Testis (tissue), 3 donors: Measurements from ENCODE around the gene LAMB4. TPM values are rescaled to one million over a fixed set of nuclear protein-coding genes. Genes with fewer than 3 reads are reported as not detected.
A peak's percentile ranks its signal among the peaks of the same experiment; 100 is the strongest.

Experiments used
- DNase-seq: peaks from one replicate; pipeline ENCODE4 v3.0.0-alpha.2; 2019
- H3K27ac ChIP-seq, 2 donors: fragments of 200-600 bp; sonication (generic); one replicate each; pipeline ENCODE4 v1.5.1; 2019
- H3K27me3 ChIP-seq: fragments of 200-600 bp; sonication (generic); one replicate; pipeline ENCODE4 v1.5.1; 2019
- H3K36me3 ChIP-seq: fragments of 200-600 bp; sonication (generic); one replicate; pipeline ENCODE4 v1.5.1; 2017; ENCODE audit warnings: low read depth; ENCODE audit errors: missing control alignments
- H3K4me1 ChIP-seq: fragments of 200-600 bp; sonication (generic); one replicate; pipeline ENCODE4 v1.5.1; 2019
- H3K4me3 ChIP-seq, 2 donors: fragments of 200-600 bp; sonication (generic); one replicate each; pipeline ENCODE4 v1.5.1; 2017 to 2019
- H3K9me3 ChIP-seq: fragments of 200-600 bp; sonication (generic); one replicate; pipeline ENCODE4 v1.5.1; 2017
- POLR2A ChIP-seq: fragments of 450-650 bp; IDR thresholded peaks from one replicate; pipeline ENCODE4 v1.6.1; 2017; ENCODE audit warnings: antibody characterized with exemption, mild to moderate bottlenecking, moderate library complexity
- whole genome bisulfite sequencing, 2 donors: methylation state at CpG; one replicate each; pipeline ENCODE4 v1.1.5; 2018; 5-methylcytosine and 5-hydroxymethylcytosine counted together
- intact Hi-C: fragments of 100-400 bp; cut with DNase I; formaldehyde crosslinking; loops from one replicate; pipeline ENCODE4 v1.15.1; 2023; ENCODE audit warnings: low total_unique reads
- polyA plus RNA-seq: library from polyadenylated mRNA; stranded (reverse); fragments of 350-450 nt; fragmentation: Illumina TruSeq; extraction: RNeasy Lipid Tissue Mini Kit (QIAGEN cat#74804); gene quantifications from one replicate; pipeline ENCODE4 v1.2.3, GENCODE V29; 2014; ENCODE audit warnings: low read depth, low replicate concordance; ENCODE audit not compliant: insufficient read depth
- total RNA-seq, 2 donors: library from RNA; depleted of rRNA; stranded (reverse); fragments of >200 nt; gene quantifications; one replicate each; pipeline ENCODE4 v1.2.3, GENCODE V29; 2016
- TF ChIP-seq, protein P1 (sequence below), 3 experiments: fragments of 450-650 bp in 2 of 3; fragments of 200-600 bp in 1 of 3; sonication (generic) in 1 of 3; IDR thresholded peaks; one replicate each; pipeline ENCODE4 v1.5.1; 2016 to 2019; ENCODE audit warnings: antibody characterized with exemption in 3 of 3, mild to moderate bottlenecking in 2 of 3, moderate library complexity in 1 of 3

Gene LAMB4
- total and polyA plus RNA-seq, 3 donors from 2014 or later: 2.8 to 3.1 (median 3.0) TPM

DNA sequence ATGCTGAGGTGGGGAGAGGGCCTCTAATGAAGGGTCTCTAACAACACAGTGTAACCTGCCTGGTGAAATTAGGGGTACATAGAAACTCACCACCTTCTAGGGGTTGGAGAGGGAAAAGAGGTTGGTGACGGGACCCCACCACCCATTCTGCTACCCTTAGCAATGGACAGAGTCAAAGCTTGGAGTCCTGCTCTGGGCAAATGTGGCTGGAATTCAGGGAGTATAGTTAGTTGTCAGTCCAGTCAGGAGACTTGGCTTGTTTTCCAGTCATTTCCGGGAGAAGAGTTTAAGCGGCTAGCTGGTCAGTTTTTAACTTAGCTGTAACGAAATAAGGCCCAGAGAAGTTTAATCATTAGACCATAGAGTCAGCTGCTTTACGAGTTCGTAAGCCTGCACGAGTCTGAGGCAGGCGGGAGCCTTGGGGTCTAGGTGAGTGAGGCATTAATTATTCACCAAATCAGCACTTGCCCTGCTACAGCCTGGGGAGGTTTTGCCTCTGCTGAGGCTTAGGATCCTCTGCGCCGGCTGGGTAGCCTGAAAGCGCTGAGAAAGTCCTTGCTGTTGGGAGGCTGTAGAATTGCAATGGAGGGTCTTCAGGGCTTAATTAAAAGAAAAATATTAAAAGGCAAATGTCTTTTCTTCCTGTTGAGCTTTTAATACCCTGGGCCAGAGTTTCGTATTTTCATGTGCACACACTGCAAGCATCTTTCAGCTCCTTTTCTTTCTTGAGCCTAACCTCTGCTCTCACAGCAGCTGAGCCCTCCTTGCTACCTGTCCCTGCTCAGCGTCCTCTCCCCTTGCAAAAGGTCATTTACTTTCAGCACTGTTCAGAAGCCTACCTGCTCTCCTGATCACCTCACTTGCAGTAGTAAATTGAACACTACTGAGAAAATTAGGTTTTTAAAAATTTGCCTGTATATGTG lies 125.7 kb downstream of the LAMB4 start:
- Histone ChIP-seq H3K27me3 (no peaks in the 10 kb centered on the region), H3K27ac (peak overlapping the region in 1 of 2 donors; percentile 30), H3K9me3 (no peaks in the 10 kb centered on the region), H3K4me3 (peak overlapping the region in 1 of 2 donors; percentile 2), H3K4me1 (peaks cover 3% of the 10 kb centered on the region), H3K36me3 (no peaks in the 10 kb centered on the region)
- WGBS, 2 donors: 42 to 52% methylated on average over 13 of the region's 13 CpGs
- intact Hi-C loops: loop anchor here (10.0 kb wide), 1 partner anchor 110 kb away; the partner anchor contains the start of gene DLD
- DNase-seq: no peak
- TF ChIP-seq, protein P1, sequence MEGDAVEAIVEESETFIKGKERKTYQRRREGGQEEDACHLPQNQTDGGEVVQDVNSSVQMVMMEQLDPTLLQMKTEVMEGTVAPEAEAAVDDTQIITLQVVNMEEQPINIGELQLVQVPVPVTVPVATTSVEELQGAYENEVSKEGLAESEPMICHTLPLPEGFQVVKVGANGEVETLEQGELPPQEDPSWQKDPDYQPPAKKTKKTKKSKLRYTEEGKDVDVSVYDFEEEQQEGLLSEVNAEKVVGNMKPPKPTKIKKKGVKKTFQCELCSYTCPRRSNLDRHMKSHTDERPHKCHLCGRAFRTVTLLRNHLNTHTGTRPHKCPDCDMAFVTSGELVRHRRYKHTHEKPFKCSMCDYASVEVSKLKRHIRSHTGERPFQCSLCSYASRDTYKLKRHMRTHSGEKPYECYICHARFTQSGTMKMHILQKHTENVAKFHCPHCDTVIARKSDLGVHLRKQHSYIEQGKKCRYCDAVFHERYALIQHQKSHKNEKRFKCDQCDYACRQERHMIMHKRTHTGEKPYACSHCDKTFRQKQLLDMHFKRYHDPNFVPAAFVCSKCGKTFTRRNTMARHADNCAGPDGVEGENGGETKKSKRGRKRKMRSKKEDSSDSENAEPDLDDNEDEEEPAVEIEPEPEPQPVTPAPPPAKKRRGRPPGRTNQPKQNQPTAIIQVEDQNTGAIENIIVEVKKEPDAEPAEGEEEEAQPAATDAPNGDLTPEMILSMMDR (IDR thresholded peaks at IDR 0.05): no peak
- no peak for TF ChIP-seq POLR2A

DNA sequence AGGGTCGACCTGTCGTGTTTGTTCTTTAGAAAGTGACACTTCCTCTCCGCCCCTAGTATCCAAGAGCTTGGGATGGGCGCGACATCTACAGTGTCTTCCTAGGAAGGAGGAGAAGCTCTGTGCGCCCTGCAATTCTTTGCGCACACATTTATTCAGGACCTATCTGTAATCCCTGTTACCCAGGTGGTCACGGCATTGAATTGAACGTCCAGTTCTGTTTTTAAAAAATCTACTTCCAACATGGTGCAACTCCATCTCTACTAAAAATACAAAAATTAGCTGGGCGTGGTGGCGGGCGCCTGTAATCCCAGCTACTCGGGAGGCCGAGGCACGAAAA lies 126.6 kb downstream of the LAMB4 start:
- 38 to 48% methylated on average over 14 to 15 of the region's 15 CpGs for WGBS, 2 donors
- Histone ChIP-seq H3K36me3 (no peaks in the 10 kb centered on the region), H3K27me3 (no peaks in the 10 kb centered on the region), H3K4me1 (peaks cover 3% of the 10 kb centered on the region), H3K4me3 (peak overlapping the region; percentile 61 to 69), H3K27ac (peak overlapping the region; percentile 24 to 86), H3K9me3 (no peaks in the 10 kb centered on the region)
- TF ChIP-seq POLR2A: no peak
- TF ChIP-seq, protein P1 (IDR thresholded peaks at IDR 0.05): no peak
- no peak for DNase-seq
- intact Hi-C loops: loop anchor here (10.0 kb wide), 1 partner anchor 109 kb away; the partner anchor contains the start of gene DLD

DNA sequence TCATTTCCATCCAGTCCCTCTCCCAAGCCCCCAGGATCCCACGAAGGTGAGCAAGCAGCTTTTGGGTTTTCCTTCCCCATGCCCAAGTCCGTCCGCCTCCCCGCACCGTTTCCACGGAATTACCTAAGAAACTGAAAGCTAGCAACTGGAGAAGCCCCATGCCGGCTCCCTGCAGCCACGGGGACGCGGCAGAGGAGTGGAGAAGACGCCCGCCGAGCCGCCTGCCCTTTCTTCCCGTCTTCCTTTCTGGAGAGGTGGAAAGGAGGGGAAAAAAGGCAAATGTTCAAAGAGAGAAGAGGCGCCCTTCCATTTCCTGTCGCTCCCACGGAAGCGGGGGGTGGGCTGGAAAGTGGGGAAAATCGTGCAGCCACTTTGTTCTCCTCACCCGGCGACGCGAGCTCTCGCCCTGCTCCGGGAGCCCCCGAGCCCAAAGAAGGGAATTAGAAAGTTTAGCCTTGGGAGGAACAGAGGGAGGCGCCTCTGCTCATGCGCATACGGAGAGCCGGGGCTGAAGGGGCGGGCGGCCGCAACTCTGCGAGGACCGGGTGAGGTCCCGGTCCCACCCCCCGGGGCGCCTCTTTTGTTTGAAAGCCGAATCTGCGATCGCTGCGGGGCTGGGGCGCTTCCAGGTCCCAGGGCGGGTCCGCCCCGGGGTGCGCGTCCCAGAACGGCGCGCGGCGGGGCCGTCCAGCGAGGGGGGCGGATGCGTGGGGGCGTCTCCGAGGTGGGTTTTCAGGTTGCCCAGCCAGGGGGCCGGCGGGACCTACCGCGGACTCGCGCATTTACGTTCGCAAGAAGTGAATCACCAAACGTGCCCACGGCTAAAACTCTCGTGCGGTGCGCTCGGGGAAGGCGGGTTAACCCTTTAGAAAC lies 127.2 kb downstream of the LAMB4 start, which contains the start of gene LAMB1:
Gene LAMB1 (minus strand): TSS at position 436 of the 873 bp plus-strand sequence. CDS start 276 bp downstream, at position 160.
- Histone ChIP-seq H3K4me3 (peak within 1 kb of the TSS; percentile 61 to 69), H3K9me3 (no peaks in the 10 kb centered on the region), H3K4me1 (peaks cover 3% of the 10 kb centered on the region), H3K36me3 (no peaks in the 10 kb centered on the region), H3K27me3 (no peaks in the 10 kb centered on the region), H3K27ac (peak within 1 kb of the TSS; percentile 24 to 86)
- DNase-seq: peak; percentile 70
- intact Hi-C loops: loop anchor here (10.0 kb wide), 1 partner anchor 108 kb away; the partner anchor contains the start of gene DLD
- no peak for TF ChIP-seq POLR2A
- TF ChIP-seq, protein P1 (IDR thresholded peaks at IDR 0.05): no peak
- 1% methylated on average over 24 to 75 of the region's 75 CpGs for WGBS, 2 donors

DNA sequence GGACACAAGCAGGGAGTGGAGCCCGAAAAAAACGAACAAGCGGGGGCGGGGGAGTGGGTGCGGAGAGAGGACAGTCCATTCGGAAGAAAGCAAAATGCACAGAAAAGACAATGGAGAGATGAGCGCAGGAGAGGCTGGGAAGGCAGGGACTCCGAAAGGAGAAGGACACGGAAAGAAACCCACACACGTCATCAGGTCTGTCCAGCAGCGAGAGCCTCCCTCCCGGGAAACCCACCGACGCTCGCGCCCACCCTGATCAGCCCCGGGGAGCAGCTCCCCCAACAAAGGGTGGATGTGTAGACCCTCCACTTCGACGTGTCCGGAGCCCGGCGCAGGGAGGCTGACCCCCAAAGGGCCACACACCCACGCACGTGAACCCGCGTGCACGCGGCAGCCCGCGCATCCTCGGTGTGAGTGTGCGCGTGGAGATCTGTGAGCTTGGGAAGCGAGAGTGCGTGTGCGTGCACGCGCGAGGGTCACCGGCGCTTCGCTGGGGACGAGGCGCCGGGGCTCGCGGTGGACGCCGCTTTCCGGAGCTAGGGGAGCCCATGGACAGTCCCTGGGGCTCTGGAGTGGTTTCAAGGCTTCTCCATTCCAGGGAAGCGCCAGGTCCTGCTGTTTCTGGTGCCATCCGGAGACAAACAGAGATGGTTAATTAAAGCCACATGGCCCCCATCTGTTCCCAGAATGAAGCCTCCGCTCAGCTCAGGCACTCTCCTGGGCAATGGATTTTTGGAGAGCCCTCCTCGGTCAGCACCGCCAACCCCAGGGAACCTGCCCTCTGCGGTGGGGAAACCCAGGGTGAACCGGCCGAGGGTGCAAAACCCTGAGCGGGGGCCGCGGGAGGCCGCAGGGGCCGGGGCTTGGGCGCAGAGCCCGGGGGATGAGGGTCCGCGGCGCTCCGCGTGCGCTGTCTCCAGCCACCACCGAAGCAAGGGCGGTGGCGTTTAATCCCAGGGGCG lies 128.1 kb downstream of the LAMB4 start:
- Histone ChIP-seq H3K27ac (peak overlapping the region; percentile 24 to 86), H3K4me1 (peaks cover 3% of the 10 kb centered on the region), H3K4me3 (peak overlapping the region; percentile 61 to 69), H3K9me3 (no peaks in the 10 kb centered on the region), H3K36me3 (no peaks in the 10 kb centered on the region), H3K27me3 (no peaks in the 10 kb centered on the region)
- WGBS, 2 donors: 1% methylated on average over 14 to 75 of the region's 75 CpGs
- no peak for TF ChIP-seq POLR2A
- TF ChIP-seq, protein P1 (IDR thresholded peaks at IDR 0.05): no peak
- intact Hi-C loops: loop anchor here (10.0 kb wide), 1 partner anchor 107 kb away; the partner anchor contains the start of gene DLD
- no peak for DNase-seq
